Neutrophil (primary cell): Measurements from ENCODE around the gene RP9.

ENCODE experiments used
- H3K27ac ChIP-seq: fragments of 200-600 bp; sonication (generic); 2 replicates; pipeline ENCODE4 v1.5.1; 2016; ENCODE audit warnings: mild to moderate bottlenecking, moderate library complexity
- H3K27me3 ChIP-seq: fragments of 200-600 bp; sonication (generic); 2 replicates; pipeline ENCODE4 v1.6.0; 2016; ENCODE audit warnings: mild to moderate bottlenecking
- H3K36me3 ChIP-seq: fragments of 200-600 bp; sonication (generic); 2 replicates; pipeline ENCODE4 v1.5.1; 2017
- H3K4me1 ChIP-seq, 2 experiments: fragments of 200-600 bp in 1 of 2; sonication (generic) in 1 of 2; 1 replicate in 1 of 2; 2 replicates in 1 of 2; pipeline versions ENCODE4 v1.5.1 to v1.6.1; 2013 to 2016; ENCODE audit warnings: low read depth in 1 of 2, low read length in 1 of 2, mild to moderate bottlenecking in 1 of 2, moderate library complexity in 1 of 2; ENCODE audit not compliant: control insufficient read depth in 1 of 2, insufficient read depth in 1 of 2
- H3K4me3 ChIP-seq, 2 experiments: fragments of 200-600 bp in 1 of 2; sonication (generic) in 1 of 2; 1 replicate in 1 of 2; 2 replicates in 1 of 2; pipeline ENCODE4 v1.5.1; 2013 to 2016; ENCODE audit warnings: low read depth in 1 of 2, low read length in 1 of 2, mild to moderate bottlenecking in 1 of 2, moderate library complexity in 1 of 2
- H3K9me3 ChIP-seq: fragments of 200-600 bp; sonication (generic); 2 replicates; pipeline ENCODE4 v1.5.1; 2016
- TF ChIP-seq, protein P1 (sequence below): fragments of 200-600 bp; sonication (generic); IDR thresholded peaks from 2 replicates; pipeline ENCODE4 v1.5.1; 2016; ENCODE audit warnings: antibody characterized with exemption

The RP9 gene

DNA sequence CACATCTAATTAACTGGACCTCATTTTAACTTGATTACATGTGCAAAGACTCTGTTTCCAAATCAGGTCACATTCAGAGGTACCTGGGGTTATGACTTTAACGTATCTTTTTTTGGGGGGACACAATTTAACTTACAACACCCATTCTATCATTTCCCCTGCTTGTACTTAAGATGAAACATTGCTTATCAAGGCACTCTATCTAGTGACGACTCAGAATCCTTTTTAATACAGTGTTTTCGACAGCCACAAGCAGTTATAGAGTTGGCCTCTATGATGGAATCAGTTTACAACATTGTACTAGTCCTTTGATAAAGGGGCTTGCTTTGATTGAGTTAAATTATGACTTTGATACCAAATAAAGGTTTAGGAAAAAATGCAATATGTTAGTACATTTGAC, 42.9 kb upstream of the RP9 start:
- no peaks in the 10 kb centered on the region for H3K4me1 ChIP-seq
- H3K27me3 ChIP-seq: no peaks in the 10 kb centered on the region
- TF ChIP-seq, protein P1, sequence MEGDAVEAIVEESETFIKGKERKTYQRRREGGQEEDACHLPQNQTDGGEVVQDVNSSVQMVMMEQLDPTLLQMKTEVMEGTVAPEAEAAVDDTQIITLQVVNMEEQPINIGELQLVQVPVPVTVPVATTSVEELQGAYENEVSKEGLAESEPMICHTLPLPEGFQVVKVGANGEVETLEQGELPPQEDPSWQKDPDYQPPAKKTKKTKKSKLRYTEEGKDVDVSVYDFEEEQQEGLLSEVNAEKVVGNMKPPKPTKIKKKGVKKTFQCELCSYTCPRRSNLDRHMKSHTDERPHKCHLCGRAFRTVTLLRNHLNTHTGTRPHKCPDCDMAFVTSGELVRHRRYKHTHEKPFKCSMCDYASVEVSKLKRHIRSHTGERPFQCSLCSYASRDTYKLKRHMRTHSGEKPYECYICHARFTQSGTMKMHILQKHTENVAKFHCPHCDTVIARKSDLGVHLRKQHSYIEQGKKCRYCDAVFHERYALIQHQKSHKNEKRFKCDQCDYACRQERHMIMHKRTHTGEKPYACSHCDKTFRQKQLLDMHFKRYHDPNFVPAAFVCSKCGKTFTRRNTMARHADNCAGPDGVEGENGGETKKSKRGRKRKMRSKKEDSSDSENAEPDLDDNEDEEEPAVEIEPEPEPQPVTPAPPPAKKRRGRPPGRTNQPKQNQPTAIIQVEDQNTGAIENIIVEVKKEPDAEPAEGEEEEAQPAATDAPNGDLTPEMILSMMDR: no peak
- H3K9me3 ChIP-seq: no peaks in the 10 kb centered on the region
- no peak overlapping the region for H3K27ac ChIP-seq
- no peaks in the 10 kb centered on the region for H3K36me3 ChIP-seq
- H3K4me3 ChIP-seq: no peak overlapping the region

DNA sequence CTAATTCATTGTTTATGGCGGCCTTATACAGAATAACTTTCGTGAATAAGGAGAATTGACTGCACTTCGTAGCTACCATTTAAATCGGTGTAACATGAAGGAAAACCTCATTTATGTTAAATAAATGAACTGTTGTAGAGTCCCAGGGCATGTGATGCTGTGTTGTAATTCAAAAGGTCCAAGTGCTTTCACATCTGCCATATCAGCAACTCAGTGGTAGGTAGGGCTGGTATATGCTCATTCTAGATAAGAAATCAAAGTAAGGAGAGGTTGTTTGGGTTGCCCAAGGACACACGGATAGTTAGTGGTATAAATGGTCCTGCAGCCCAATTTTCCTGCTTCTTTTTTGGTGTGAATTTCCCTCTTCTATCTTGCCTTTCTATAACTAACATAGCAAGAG, 36.0 kb upstream of the RP9 start:
- H3K36me3 ChIP-seq: no peaks in the 10 kb centered on the region
- H3K9me3 ChIP-seq: no peaks in the 10 kb centered on the region
- TF ChIP-seq, protein P1: no peak
- H3K27ac ChIP-seq: no peak overlapping the region
- no peak overlapping the region for H3K4me3 ChIP-seq
- no peaks in the 10 kb centered on the region for H3K27me3 ChIP-seq
- no peaks in the 10 kb centered on the region for H3K4me1 ChIP-seq

DNA sequence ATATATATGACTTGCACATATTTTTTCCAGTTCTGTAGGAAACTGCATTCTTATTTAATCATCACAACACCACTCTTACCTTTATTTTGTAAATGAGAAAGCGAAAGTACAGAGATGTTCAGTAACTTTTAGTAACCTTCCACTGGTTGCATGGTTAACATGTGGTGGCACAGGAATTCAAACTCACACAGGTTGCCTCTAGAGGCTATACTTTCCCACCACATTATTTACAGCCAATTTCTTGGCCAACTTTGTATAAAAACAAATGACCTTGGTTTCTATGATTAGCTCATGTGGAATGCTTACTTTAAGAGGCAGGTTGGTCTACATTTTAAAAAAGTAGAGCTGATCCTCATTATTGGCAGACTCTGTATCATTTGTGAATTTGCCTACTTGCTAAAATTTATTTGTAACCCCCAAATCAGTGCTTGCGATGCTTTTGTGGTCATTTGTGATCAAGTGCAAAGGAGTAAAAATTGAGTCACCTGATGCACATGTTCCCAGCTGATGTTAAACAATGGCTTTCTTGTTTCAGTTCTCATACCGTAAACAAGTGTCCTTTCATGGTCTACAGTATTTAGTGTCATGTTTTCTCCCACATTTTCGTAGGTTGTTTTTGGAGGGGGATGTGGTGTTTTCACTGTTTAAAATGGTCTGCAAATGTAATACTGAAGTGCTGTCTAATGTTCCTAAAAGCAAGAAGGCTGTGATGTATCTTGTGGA, 35.0 kb upstream of the RP9 start:
- TF ChIP-seq, protein P1: no peak
- H3K9me3 ChIP-seq: no peaks in the 10 kb centered on the region
- H3K4me1 ChIP-seq: no peaks in the 10 kb centered on the region
- no peaks in the 10 kb centered on the region for H3K27me3 ChIP-seq
- no peaks in the 10 kb centered on the region for H3K36me3 ChIP-seq
- no peak overlapping the region for H3K27ac ChIP-seq
- no peak overlapping the region for H3K4me3 ChIP-seq

DNA sequence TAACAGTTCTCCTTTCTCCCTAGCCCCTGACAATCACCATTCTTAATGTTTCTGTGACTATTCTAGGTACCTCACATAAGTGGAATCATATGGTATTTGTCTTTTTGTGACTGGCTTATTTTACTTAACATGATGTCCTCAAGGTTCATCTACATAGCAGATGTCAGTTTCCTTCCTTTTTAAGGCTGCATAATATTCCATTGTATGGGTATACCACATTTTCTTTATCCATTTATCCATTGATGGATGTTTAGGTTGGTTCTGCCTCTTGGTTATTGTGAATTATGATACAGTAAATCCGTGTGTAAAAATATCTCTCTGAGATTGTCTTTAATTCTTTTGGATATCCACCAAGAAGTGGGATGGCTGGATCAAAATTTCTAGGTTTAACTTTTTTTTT, 33.4 kb upstream of the RP9 start:
- H3K4me1 ChIP-seq: no peaks in the 10 kb centered on the region
- no peak overlapping the region for H3K27ac ChIP-seq
- H3K9me3 ChIP-seq: no peaks in the 10 kb centered on the region
- H3K27me3 ChIP-seq: no peaks in the 10 kb centered on the region
- no peaks in the 10 kb centered on the region for H3K36me3 ChIP-seq
- TF ChIP-seq, protein P1: no peak
- no peak overlapping the region for H3K4me3 ChIP-seq

DNA sequence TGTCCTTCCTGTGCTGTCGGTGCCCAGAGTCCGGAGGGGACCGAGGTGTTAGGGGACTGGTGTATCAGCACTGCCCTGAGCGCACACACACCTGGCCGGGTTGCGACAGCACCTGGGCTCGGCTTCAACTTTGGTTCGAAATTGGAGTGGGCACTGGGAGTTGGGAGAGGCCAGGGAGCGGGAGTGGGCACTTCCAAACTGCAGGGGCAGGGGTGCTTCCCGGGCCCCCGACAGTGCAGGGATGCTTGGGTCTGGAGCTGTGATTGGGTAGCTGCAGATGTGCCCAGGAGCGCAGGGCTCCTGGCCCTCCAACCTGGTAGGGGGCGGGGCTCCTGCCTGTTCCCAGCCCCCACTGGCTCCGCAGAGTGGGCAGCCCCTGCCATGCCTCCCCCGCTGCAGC, 27.9 kb upstream of the RP9 start:
- no peak overlapping the region for H3K4me3 ChIP-seq

More for the DNA sequence above, 27.9 kb upstream of the RP9 start:
- Histone ChIP-seq H3K27ac (no peak overlapping the region), H3K36me3 (no peaks in the 10 kb centered on the region), H3K27me3 (no peaks in the 10 kb centered on the region), H3K9me3 (no peaks in the 10 kb centered on the region), H3K4me1 (no peaks in the 10 kb centered on the region)
- TF ChIP-seq, protein P1: no peak
